Naive B cell (primary cell): Measurements from ENCODE around the gene RCSD1. TPM values are rescaled to one million over a fixed set of nuclear protein-coding genes. Genes with fewer than 3 reads are reported as not detected.

Experiments used
- ATAC-seq, 2 donors: fragments of 150-1000 bp; cut with Tn5 transposase; 2 replicates each; pipeline ENCODE4 v1.10.0; 2021; ENCODE audit warnings: low read depth in 2 of 2, mild to moderate bottlenecking in 2 of 2, moderate library complexity in 2 of 2
- DNase-seq: peaks from one replicate; pipeline ENCODE4 v3.0.0; 2022
- H3K27ac Mint-ChIP-seq, 6 donors: one replicate each; pipeline ENCODE4 v1.8.0; 2020 to 2022; ENCODE audit warnings: mild to moderate bottlenecking in 6 of 6, mixed read lengths in 6 of 6, moderate library complexity in 5 of 6, inconsistent platforms in 2 of 6
- H3K27me3 Mint-ChIP-seq, 3 donors: one replicate each; pipeline ENCODE4 v1.8.0; 2021 to 2022; ENCODE audit warnings: mixed read lengths in 3 of 3, mild to moderate bottlenecking in 1 of 3
- H3K36me3 Mint-ChIP-seq, 2 donors: one replicate each; pipeline ENCODE4 v1.8.0; 2020 to 2022; ENCODE audit warnings: mixed read lengths in 2 of 2, inconsistent platforms in 1 of 2, mild to moderate bottlenecking in 1 of 2
- H3K4me1 Mint-ChIP-seq, 3 donors: one replicate each; pipeline ENCODE4 v1.8.0; 2020 to 2022; ENCODE audit warnings: mixed read lengths in 3 of 3, inconsistent platforms in 1 of 3, mild to moderate bottlenecking in 1 of 3, moderate library complexity in 1 of 3
- H3K4me3 Mint-ChIP-seq, 8 donors: one replicate each; pipeline ENCODE4 v1.8.0; 2020 to 2022; ENCODE audit warnings: mild to moderate bottlenecking in 8 of 8, mixed read lengths in 8 of 8, moderate library complexity in 8 of 8, inconsistent platforms in 2 of 8
- H3K9me3 Mint-ChIP-seq, 7 donors: one replicate each; pipeline ENCODE4 v1.8.0; 2020 to 2022; ENCODE audit warnings: mixed read lengths in 7 of 7, mild to moderate bottlenecking in 5 of 7, inconsistent platforms in 2 of 7, moderate library complexity in 1 of 7
- polyA plus RNA-seq, 6 donors: library from polyadenylated mRNA; unstranded; fragments of 300-500 nt; fragmentation: Illumina TruSeq; gene quantifications; one replicate each; pipeline ENCODE4 v1.2.3, GENCODE V29; 2021; ENCODE audit warnings: low read depth in 6 of 6

The RCSD1 gene
- polyA plus RNA-seq, 6 donors from 2014 or later = 273 to 418 (median 333) TPM

GRCh38 chr1:167635941-167636340 is 5.9 kb downstream of the RCSD1 start:
- Mint-ChIP-seq H3K27me3 (no peaks in the 10 kb centered on the region), H3K9me3 (no peaks in the 10 kb centered on the region), H3K4me1 (peaks cover 70 to 96% (median 86%) of the 10 kb centered on the region in 3 donors), H3K27ac (peak overlapping the region in 5 of 6 donors; percentile 43 to 98 (median 69)), H3K4me3 (peak overlapping the region; percentile 35 to 84 (median 77)), H3K36me3 (peaks cover 18 to 35% of the 10 kb centered on the region in 2 donors)
- DNase-seq (no peak), ATAC-seq (no peak)

- H3K36me3 Mint-ChIP-seq = peaks cover 24 to 34% of the 10 kb centered on the region in 2 donors
- no peaks in the 10 kb centered on the region for H3K27me3 Mint-ChIP-seq
- H3K4me1 Mint-ChIP-seq = peaks cover 74 to 100% (median 94%) of the 10 kb centered on the region in 3 donors
- peak overlapping the region; percentile 68 to 88 (median 82) for H3K4me3 Mint-ChIP-seq
- DNase-seq = no peak
- no peak for ATAC-seq
- H3K27ac Mint-ChIP-seq = peak overlapping the region; percentile 87 to 98 (median 92)
- H3K9me3 Mint-ChIP-seq = no peaks in the 10 kb centered on the region
These were observed 8.0 kb downstream of the RCSD1 start for GRCh38 chr1:167638064-167638463.

GRCh38 chr1:167640051-167640450 is 10.0 kb downstream of the RCSD1 start:
- H3K27me3 Mint-ChIP-seq = no peaks in the 10 kb centered on the region
- H3K27ac Mint-ChIP-seq = peak overlapping the region in 5 of 6 donors; percentile 33 to 89 (median 82)
- ATAC-seq (no peak), DNase-seq (no peak)
- peaks cover 72 to 100% (median 94%) of the 10 kb centered on the region in 3 donors for H3K4me1 Mint-ChIP-seq
- H3K9me3 Mint-ChIP-seq = no peaks in the 10 kb centered on the region
- peak overlapping the region in 2 of 8 donors; percentile 6 to 13 for H3K4me3 Mint-ChIP-seq
- peaks cover 19 to 20% of the 10 kb centered on the region in 2 donors for H3K36me3 Mint-ChIP-seq

GRCh38 chr1:167641786-167642500 is 11.9 kb downstream of the RCSD1 start:
- peak overlapping the region in 7 of 8 donors; percentile 3 to 73 (median 50) for H3K4me3 Mint-ChIP-seq
- ATAC-seq = no peak
- no peaks in the 10 kb centered on the region for H3K27me3 Mint-ChIP-seq
- H3K9me3 Mint-ChIP-seq = no peaks in the 10 kb centered on the region
- peak overlapping the region in 5 of 6 donors; percentile 2 to 82 (median 15) for H3K27ac Mint-ChIP-seq
- DNase-seq = no peak
- H3K4me1 Mint-ChIP-seq = peaks cover 72 to 99% (median 92%) of the 10 kb centered on the region in 3 donors
- peaks cover 18 to 31% of the 10 kb centered on the region in 2 donors for H3K36me3 Mint-ChIP-seq

GRCh38 chr1:167642501-167642826 is 12.4 kb downstream of the RCSD1 start:
- H3K36me3 Mint-ChIP-seq = peaks cover 15 to 30% of the 10 kb centered on the region in 2 donors

GRCh38 chr1:167643441-167643840 is 13.4 kb downstream of the RCSD1 start:
- Mint-ChIP-seq H3K36me3 (peaks cover 15 to 23% of the 10 kb centered on the region in 2 donors), H3K9me3 (no peaks in the 10 kb centered on the region), H3K27me3 (no peaks in the 10 kb centered on the region), H3K27ac (peak overlapping the region in 5 of 6 donors; percentile 53 to 88 (median 67)), H3K4me3 (peak overlapping the region in 3 of 8 donors; percentile 7 to 56 (median 22)), H3K4me1 (peaks cover 64 to 94% (median 84%) of the 10 kb centered on the region in 3 donors)
- no peak for DNase-seq
- ATAC-seq = no peak

More at GRCh38 chr1:167642501-167642826, 12.4 kb downstream of the RCSD1 start:
- no peaks in the 10 kb centered on the region for H3K27me3 Mint-ChIP-seq
- DNase-seq (no peak), ATAC-seq (no peak)
- peak overlapping the region in 5 of 8 donors; percentile 12 to 73 (median 59) for H3K4me3 Mint-ChIP-seq
- H3K4me1 Mint-ChIP-seq = peaks cover 66 to 97% (median 88%) of the 10 kb centered on the region in 3 donors
- no peaks in the 10 kb centered on the region for H3K9me3 Mint-ChIP-seq
- peak overlapping the region in 4 of 6 donors; percentile 2 to 82 (median 38) for H3K27ac Mint-ChIP-seq

- H3K4me3 Mint-ChIP-seq = peak overlapping the region in 3 of 8 donors; percentile 7 to 78 (median 64)
- H3K9me3 Mint-ChIP-seq = no peaks in the 10 kb centered on the region
- ATAC-seq (no peak), DNase-seq (no peak)
- H3K27me3 Mint-ChIP-seq = no peaks in the 10 kb centered on the region
- peak overlapping the region; percentile 1 to 90 (median 82) for H3K27ac Mint-ChIP-seq
- peaks cover 71 to 94% (median 90%) of the 10 kb centered on the region in 3 donors for H3K4me1 Mint-ChIP-seq
- H3K36me3 Mint-ChIP-seq = peaks cover 15 to 32% of the 10 kb centered on the region in 2 donors
These were observed 14.5 kb downstream of the RCSD1 start for GRCh38 chr1:167644551-167644950.

GRCh38 chr1:167645140-167645541 is 15.1 kb downstream of the RCSD1 start:
- peaks cover 15 to 32% of the 10 kb centered on the region in 2 donors for H3K36me3 Mint-ChIP-seq
- H3K4me3 Mint-ChIP-seq = peak overlapping the region in 4 of 8 donors; percentile 17 to 78 (median 67)
- no peaks in the 10 kb centered on the region for H3K9me3 Mint-ChIP-seq

GRCh38 chr1:167645625-167646414 is 15.8 kb downstream of the RCSD1 start:
- H3K27ac Mint-ChIP-seq = peak overlapping the region; percentile 82 to 97 (median 92)
- peak overlapping the region in 7 of 8 donors; percentile 12 to 78 (median 32) for H3K4me3 Mint-ChIP-seq
- ATAC-seq (no peak), DNase-seq (no peak)
- peaks cover 15 to 32% of the 10 kb centered on the region in 2 donors for H3K36me3 Mint-ChIP-seq
- H3K4me1 Mint-ChIP-seq = peaks cover 75 to 94% (median 90%) of the 10 kb centered on the region in 3 donors
- H3K27me3 Mint-ChIP-seq = no peaks in the 10 kb centered on the region
- no peaks in the 10 kb centered on the region for H3K9me3 Mint-ChIP-seq

More at GRCh38 chr1:167645140-167645541, 15.1 kb downstream of the RCSD1 start:
- H3K27me3 Mint-ChIP-seq = no peaks in the 10 kb centered on the region
- H3K4me1 Mint-ChIP-seq = peaks cover 72 to 94% (median 90%) of the 10 kb centered on the region in 3 donors
- peak overlapping the region; percentile 1 to 95 (median 85) for H3K27ac Mint-ChIP-seq
- ATAC-seq (no peak), DNase-seq (no peak)

- Mint-ChIP-seq H3K27ac (peak overlapping the region; percentile 82 to 98 (median 95)), H3K9me3 (no peaks in the 10 kb centered on the region), H3K4me1 (peaks cover 76 to 90% (median 82%) of the 10 kb centered on the region in 3 donors), H3K4me3 (peak overlapping the region; percentile 61 to 92 (median 84)), H3K27me3 (no peaks in the 10 kb centered on the region), H3K36me3 (peaks cover under 1 to 26% of the 10 kb centered on the region in 2 donors)
- no peak for ATAC-seq
- no peak for DNase-seq
These were observed 18.3 kb downstream of the RCSD1 start for GRCh38 chr1:167648252-167648849.

- Mint-ChIP-seq H3K36me3 (peaks cover 3 to 34% of the 10 kb centered on the region in 2 donors), H3K27ac (peak overlapping the region; percentile 86 to 98 (median 96)), H3K27me3 (no peaks in the 10 kb centered on the region), H3K4me3 (peak overlapping the region; percentile 61 to 92 (median 85)), H3K9me3 (no peaks in the 10 kb centered on the region), H3K4me1 (peaks cover 76 to 90% (median 82%) of the 10 kb centered on the region in 3 donors)
- DNase-seq (no peak), ATAC-seq (no peak)
These were observed 19.1 kb downstream of the RCSD1 start for GRCh38 chr1:167648978-167649744.
